Measurements from ENCODE around the gene PHACTR1. TPM values are rescaled to one million over a fixed set of nuclear protein-coding genes. Genes with fewer than 3 reads are reported as not detected.

PHACTR1 gene
- total and polyA plus RNA-seq, 8 donors: 1.4 to 12.4 (median 9.3) TPM

GRCh38 chr6:13285705-13286104 is 569.1 kb downstream of the PHACTR1 start:
- no peak for TF ChIP-seq CTCF (IDR thresholded peaks at IDR 0.05)
- Histone ChIP-seq H3K4me3 (no peak overlapping the region), H3K27ac (no peak overlapping the region), H3K36me3 (no peaks in the 10 kb centered on the region), H3K4me1 (no peaks in the 10 kb centered on the region), H3K27me3 (no peaks in the 10 kb centered on the region), H3K9me3 (no peaks in the 10 kb centered on the region)
- FAIRE-seq (no peak), ATAC-seq (peak in 1 of 4 donors; percentile 43), DNase-seq (no peak)
- WGBS, 2 donors: 89 to 92% methylated on average over 2 of the region's 2 CpGs
- intact Hi-C loops (cut with DNase I): no loop called here

DNA sequence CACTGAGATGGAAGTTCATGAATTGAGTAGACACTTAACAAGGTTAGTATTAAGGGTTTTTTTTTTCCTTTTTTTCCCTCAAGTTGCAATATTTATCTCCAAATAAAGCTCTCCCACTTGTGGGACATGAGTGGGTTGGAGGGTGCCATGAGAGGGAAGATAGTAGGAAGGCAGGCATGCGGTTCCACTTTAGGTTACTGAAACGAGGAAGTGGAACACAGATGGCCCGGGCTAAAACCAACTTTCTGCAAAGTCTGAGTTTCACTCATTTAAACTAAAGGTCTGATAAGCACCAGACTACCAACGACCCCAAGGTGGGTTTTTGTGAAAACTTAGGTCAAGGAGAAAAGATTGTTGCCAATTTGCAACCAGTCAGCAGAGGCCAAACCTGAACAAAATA is 569.6 kb downstream of the PHACTR1 start:
- no peak for TF ChIP-seq CTCF (IDR thresholded peaks at IDR 0.05)
- DNase-seq (no peak), FAIRE-seq (no peak), ATAC-seq (peak in 1 of 4 donors; percentile 69)
- H3K4me3 ChIP-seq: no peak overlapping the region
- no peaks in the 10 kb centered on the region for H3K9me3 ChIP-seq
- H3K27me3 ChIP-seq: no peaks in the 10 kb centered on the region
- intact Hi-C loops (cut with DNase I): no loop called here
- H3K4me1 ChIP-seq: no peaks in the 10 kb centered on the region
- no peak overlapping the region for H3K27ac ChIP-seq
- WGBS, 2 donors: 88 to 93% methylated on average over 4 of the region's 4 CpGs
- H3K36me3 ChIP-seq: no peaks in the 10 kb centered on the region

- ATAC-seq: no peak
- H3K27ac ChIP-seq: no peak overlapping the region
- H3K9me3 ChIP-seq: no peaks in the 10 kb centered on the region
- H3K4me1 ChIP-seq: no peaks in the 10 kb centered on the region
- no peak for TF ChIP-seq CTCF (IDR thresholded peaks at IDR 0.05)
- WGBS, 2 donors: 98 to 99% methylated on average over 7 of the region's 7 CpGs
- no peak overlapping the region for H3K4me3 ChIP-seq
- H3K36me3 ChIP-seq: no peaks in the 10 kb centered on the region
- no peaks in the 10 kb centered on the region for H3K27me3 ChIP-seq
- no peak for FAIRE-seq
- intact Hi-C loops (cut with DNase I): no loop called here
- DNase-seq: no peak
Measured at GRCh38 chr6:13287104-13287503, 570.5 kb downstream of the PHACTR1 start.

DNA sequence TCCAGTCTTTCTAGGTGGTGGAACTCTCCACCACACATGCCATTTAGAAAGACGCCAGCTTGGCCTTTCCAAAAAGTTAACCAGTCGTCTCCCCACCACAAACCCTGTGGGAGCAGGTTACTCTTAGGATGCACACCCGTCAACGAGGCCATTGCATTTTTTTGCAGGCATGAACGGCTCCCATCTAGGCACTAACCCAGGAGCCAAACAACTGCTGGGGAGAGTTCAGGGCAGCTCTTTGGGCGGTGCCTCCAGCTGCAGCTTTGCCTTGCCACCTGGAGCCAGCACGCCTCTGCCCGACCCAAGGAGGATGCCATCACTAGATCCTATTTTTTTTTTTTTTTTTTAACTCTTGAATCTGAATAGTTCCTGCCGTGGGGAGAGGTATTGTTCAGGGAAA is 571.9 kb downstream of the PHACTR1 start:
- no peaks in the 10 kb centered on the region for H3K9me3 ChIP-seq
- no peaks in the 10 kb centered on the region for H3K27me3 ChIP-seq
- no peak for ATAC-seq
- no peak overlapping the region for H3K4me3 ChIP-seq
- intact Hi-C loops (cut with DNase I): no loop called here
- no peak for TF ChIP-seq CTCF (IDR thresholded peaks at IDR 0.05)
- no peak overlapping the region for H3K27ac ChIP-seq
- no peak for FAIRE-seq
- H3K4me1 ChIP-seq: no peaks in the 10 kb centered on the region
- no peaks in the 10 kb centered on the region for H3K36me3 ChIP-seq
- 96 to 98% methylated on average over 9 of the region's 9 CpGs for WGBS, 2 donors
- DNase-seq: no peak

- Histone ChIP-seq H3K4me3 (no peak overlapping the region), H3K4me1 (no peaks in the 10 kb centered on the region), H3K9me3 (no peaks in the 10 kb centered on the region), H3K27me3 (no peaks in the 10 kb centered on the region), H3K27ac (no peak overlapping the region), H3K36me3 (peaks cover 0 to 3% (median 0%) of the 10 kb centered on the region in 3 donors)
- FAIRE-seq (no peak), DNase-seq (no peak), ATAC-seq (no peak)
- intact Hi-C loops (cut with DNase I): no loop called here
- TF ChIP-seq CTCF (IDR thresholded peaks at IDR 0.05): no peak
- WGBS, 2 donors: 87 to 89% methylated on average over 13 of the region's 13 CpGs
Measured at GRCh38 chr6:13288969-13289391, 572.4 kb downstream of the PHACTR1 start.

Measured in pancreas (tissue), 10 donors.